PFSK-1 (cell line): Measurements from ENCODE around the gene SLC10A4.

ENCODE experiments used
- POLR2AphosphoS5 ChIP-seq: IDR thresholded peaks from 2 replicates; pipeline ENCODE4 v1.6.1; 2012; ENCODE audit warnings: low read depth, mild to moderate bottlenecking, control low read depth, low read length, moderate library complexity
- SIN3A ChIP-seq: IDR thresholded peaks from 2 replicates; pipeline ENCODE4 v1.6.1; 2012; ENCODE audit warnings: mild to moderate bottlenecking, low read length, moderate library complexity, borderline replicate concordance; ENCODE audit not compliant: insufficient read depth
- TAF1 ChIP-seq: IDR thresholded peaks from 2 replicates; pipeline ENCODE4 v1.6.1; 2012; ENCODE audit warnings: low read length, control low read depth, borderline replicate concordance; ENCODE audit not compliant: insufficient read depth
- TF ChIP-seq, protein P1 (sequence below), 2 experiments: IDR thresholded peaks; 2 replicates each; pipeline versions ENCODE4 v1.6.1 to v1.8.0; 2011 to 2012; ENCODE audit warnings: low read depth in 2 of 2, low read length in 2 of 2, control low read depth in 1 of 2, inconsistent platforms in 1 of 2, mild to moderate bottlenecking in 1 of 2, moderate library complexity in 1 of 2; ENCODE audit not compliant: insufficient read depth in 1 of 2

DNA sequence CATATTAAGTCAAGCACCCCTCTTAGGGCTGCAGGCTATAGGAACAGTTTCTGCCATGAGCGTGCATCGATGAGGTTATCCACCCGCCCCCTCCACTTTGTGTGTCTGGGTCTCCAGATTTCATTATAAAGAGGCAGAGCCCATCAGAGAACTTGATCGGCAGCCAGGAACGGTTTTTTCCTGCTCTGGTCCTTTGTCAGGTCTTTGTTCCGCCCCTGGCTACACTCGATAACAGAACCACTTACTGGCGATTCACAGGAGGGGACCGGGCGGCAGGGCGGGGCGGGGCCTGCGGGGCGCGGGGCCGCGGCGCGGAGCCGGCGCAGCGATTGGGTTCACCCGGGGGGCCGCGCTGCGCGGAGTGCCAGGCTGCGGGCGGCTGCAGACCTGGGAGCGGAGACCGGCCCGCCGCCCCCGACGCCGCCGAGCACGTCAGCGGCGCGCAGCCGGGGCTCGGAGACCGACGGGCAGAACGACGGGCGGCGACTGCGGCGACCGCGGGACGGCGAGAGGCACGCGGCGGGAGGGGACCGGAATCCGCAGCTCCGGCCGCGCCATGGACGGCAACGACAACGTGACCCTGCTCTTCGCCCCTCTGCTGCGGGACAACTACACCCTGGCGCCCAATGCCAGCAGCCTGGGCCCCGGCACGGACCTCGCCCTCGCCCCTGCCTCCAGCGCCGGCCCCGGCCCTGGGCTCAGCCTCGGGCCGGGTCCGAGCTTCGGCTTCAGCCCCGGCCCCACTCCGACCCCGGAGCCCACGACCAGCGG lies at the start of gene SLC10A4:
- TF ChIP-seq TAF1 (no peak), SIN3A (no peak), POLR2AphosphoS5 (no peak)
- TF ChIP-seq, protein P1, sequence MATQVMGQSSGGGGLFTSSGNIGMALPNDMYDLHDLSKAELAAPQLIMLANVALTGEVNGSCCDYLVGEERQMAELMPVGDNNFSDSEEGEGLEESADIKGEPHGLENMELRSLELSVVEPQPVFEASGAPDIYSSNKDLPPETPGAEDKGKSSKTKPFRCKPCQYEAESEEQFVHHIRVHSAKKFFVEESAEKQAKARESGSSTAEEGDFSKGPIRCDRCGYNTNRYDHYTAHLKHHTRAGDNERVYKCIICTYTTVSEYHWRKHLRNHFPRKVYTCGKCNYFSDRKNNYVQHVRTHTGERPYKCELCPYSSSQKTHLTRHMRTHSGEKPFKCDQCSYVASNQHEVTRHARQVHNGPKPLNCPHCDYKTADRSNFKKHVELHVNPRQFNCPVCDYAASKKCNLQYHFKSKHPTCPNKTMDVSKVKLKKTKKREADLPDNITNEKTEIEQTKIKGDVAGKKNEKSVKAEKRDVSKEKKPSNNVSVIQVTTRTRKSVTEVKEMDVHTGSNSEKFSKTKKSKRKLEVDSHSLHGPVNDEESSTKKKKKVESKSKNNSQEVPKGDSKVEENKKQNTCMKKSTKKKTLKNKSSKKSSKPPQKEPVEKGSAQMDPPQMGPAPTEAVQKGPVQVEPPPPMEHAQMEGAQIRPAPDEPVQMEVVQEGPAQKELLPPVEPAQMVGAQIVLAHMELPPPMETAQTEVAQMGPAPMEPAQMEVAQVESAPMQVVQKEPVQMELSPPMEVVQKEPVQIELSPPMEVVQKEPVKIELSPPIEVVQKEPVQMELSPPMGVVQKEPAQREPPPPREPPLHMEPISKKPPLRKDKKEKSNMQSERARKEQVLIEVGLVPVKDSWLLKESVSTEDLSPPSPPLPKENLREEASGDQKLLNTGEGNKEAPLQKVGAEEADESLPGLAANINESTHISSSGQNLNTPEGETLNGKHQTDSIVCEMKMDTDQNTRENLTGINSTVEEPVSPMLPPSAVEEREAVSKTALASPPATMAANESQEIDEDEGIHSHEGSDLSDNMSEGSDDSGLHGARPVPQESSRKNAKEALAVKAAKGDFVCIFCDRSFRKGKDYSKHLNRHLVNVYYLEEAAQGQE (IDR thresholded peaks at IDR 0.05; ENCODE audit: insufficient read depth in 1 of 2, low read depth in 2 of 2, low read length in 2 of 2): no peak
